CD4-positive, alpha-beta T cell (primary cell): ENCODE data around the gene GRIA1. TPM values are rescaled to one million over a fixed set of nuclear protein-coding genes. Genes with fewer than 3 reads are reported as not detected.

Source experiments
- ATAC-seq: fragments of 200-7000 bp; cut with Tn5 transposase; one replicate; pipeline ENCODE4 v1.10.0; 2022; ENCODE audit warnings: mild to moderate bottlenecking; ENCODE audit not compliant: poor library complexity
- CTCF ChIA-PET: fragments of 350-600 bp; sonication (Branson Sonifier 250); formaldehyde crosslinking; loops from one replicate; lab custom pipeline; 2021; ENCODE audit warnings: antibody characterized with exemption, inconsistent platforms; lab: Charles Lee
- POLR2A ChIA-PET: fragments of 350-600 bp; sonication (Branson Sonifier 250); formaldehyde crosslinking; loops from one replicate; lab custom pipeline; 2021; ENCODE audit warnings: antibody characterized with exemption, inconsistent platforms; lab: Charles Lee
- DNase-seq, 14 experiments: peaks; one replicate each; pipeline ENCODE4 v3.0.0-alpha.2; 2013 to 2020; ENCODE audit warnings: mixed read lengths in 2 of 14
- H3K27ac ChIP-seq, 2 donors: one replicate each; pipeline versions ENCODE4 v1.5.1 to v1.7.0; 2013; ENCODE audit warnings: low read length in 2 of 2, low read depth in 1 of 2, mild to moderate bottlenecking in 1 of 2
- H3K27me3 ChIP-seq, 2 experiments: 1 replicate in 1 of 2; 2 replicates in 1 of 2; pipeline versions ENCODE4 v1.6.1 to v1.7.0; 2013; ENCODE audit warnings: low read length in 2 of 2, control low read depth in 1 of 2, mild to moderate bottlenecking in 1 of 2, moderate library complexity in 1 of 2; ENCODE audit not compliant: insufficient read depth in 2 of 2, control insufficient read depth in 1 of 2
- H3K36me3 ChIP-seq: one replicate; pipeline ENCODE4 v1.6.1; 2013; ENCODE audit warnings: low read length, control low read depth; ENCODE audit not compliant: insufficient read depth
- H3K4me1 ChIP-seq: one replicate; pipeline ENCODE4 v1.6.1; 2013; ENCODE audit warnings: low read length, control low read depth; ENCODE audit not compliant: insufficient read depth
- H3K4me3 ChIP-seq: one replicate; pipeline ENCODE4 v1.5.1; 2013; ENCODE audit warnings: mild to moderate bottlenecking, low read length, moderate library complexity
- H3K9me3 ChIP-seq, 2 experiments: 1 replicate in 1 of 2; 2 replicates in 1 of 2; pipeline versions ENCODE4 v1.6.1 to v1.7.0; 2013; ENCODE audit warnings: low read length in 2 of 2, mild to moderate bottlenecking in 2 of 2, control low read depth in 1 of 2, moderate library complexity in 1 of 2; ENCODE audit not compliant: control insufficient read depth in 1 of 2, insufficient read depth in 1 of 2
- H3K27ac Mint-ChIP-seq: one replicate; pipeline ENCODE4 v1.8.0; 2020; ENCODE audit warnings: mixed read lengths
- H3K27me3 Mint-ChIP-seq: one replicate; pipeline ENCODE4 v1.8.0; 2021; ENCODE audit warnings: mixed read lengths
- H3K36me3 Mint-ChIP-seq: one replicate; pipeline ENCODE4 v1.8.0; 2021; ENCODE audit warnings: low read depth, mixed read lengths
- H3K4me1 Mint-ChIP-seq: one replicate; pipeline ENCODE4 v1.8.0; 2021; ENCODE audit warnings: low read depth, mixed read lengths
- H3K4me3 Mint-ChIP-seq: one replicate; pipeline ENCODE4 v1.8.0; 2020; ENCODE audit warnings: mild to moderate bottlenecking, mixed read lengths
- H3K9me3 Mint-ChIP-seq: one replicate; pipeline ENCODE4 v1.8.0; 2020; ENCODE audit warnings: mixed read lengths
- intact Hi-C, 2 experiments: fragments of 100-400 bp; cut with DNase I in 1 of 2; cut with micrococcal nuclease in 1 of 2; formaldehyde crosslinking; loops; one replicate each; pipeline versions ENCODE4 v1.15.1 to v1.9.0; 2023 to 2025; cut with DNase I, micrococcal nuclease
- total RNA-seq, 174 experiments: library from RNA in 2 of 174; stranded (reverse) in 2 of 174; gene quantifications; one replicate each; pipeline ENCODE4 v1.2.3 and lab custom pipeline; 2021 to 2026
- TF ChIP-seq, protein P1 (sequence below): fragments of 200-600 bp; IDR thresholded peaks from one replicate; pipeline ENCODE4 v1.8.0; 2022; ENCODE audit warnings: antibody characterized with exemption, mild to moderate bottlenecking

The GRIA1 gene
- total RNA-seq, 2 experiments from 2014 or later, result not detected

DNA sequence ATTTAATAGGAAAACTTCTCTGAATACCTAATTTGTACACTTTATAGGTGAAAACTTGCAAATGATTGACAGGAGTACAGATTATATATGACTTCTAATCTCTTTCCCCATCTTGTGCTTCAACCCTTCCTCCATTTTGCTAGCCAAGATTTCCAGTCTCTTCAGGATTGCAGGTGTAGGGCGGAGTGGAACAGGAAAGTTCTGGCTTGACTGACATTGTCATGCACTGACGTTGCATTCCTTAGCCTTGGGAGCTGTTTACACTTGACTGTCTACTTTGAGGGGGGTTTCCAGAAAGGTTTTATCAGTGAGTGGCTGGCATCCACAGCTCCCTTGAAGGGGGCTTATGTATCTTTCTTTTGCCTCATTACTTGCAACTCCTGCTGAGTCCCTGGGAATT lies 34.1 kb upstream of the GRIA1 start:
- Mint-ChIP-seq H3K4me1 (no peaks in the 10 kb centered on the region), H3K9me3 (no peaks in the 10 kb centered on the region), H3K27ac (no peak overlapping the region), H3K27me3 (no peaks in the 10 kb centered on the region), H3K4me3 (no peak overlapping the region), H3K36me3 (no peaks in the 10 kb centered on the region)
- ChIA-PET POLR2A (no interaction called here), CTCF (no interaction called here)
- H3K27me3 ChIP-seq, result no peaks in the 10 kb centered on the region
- TF ChIP-seq, protein P1, sequence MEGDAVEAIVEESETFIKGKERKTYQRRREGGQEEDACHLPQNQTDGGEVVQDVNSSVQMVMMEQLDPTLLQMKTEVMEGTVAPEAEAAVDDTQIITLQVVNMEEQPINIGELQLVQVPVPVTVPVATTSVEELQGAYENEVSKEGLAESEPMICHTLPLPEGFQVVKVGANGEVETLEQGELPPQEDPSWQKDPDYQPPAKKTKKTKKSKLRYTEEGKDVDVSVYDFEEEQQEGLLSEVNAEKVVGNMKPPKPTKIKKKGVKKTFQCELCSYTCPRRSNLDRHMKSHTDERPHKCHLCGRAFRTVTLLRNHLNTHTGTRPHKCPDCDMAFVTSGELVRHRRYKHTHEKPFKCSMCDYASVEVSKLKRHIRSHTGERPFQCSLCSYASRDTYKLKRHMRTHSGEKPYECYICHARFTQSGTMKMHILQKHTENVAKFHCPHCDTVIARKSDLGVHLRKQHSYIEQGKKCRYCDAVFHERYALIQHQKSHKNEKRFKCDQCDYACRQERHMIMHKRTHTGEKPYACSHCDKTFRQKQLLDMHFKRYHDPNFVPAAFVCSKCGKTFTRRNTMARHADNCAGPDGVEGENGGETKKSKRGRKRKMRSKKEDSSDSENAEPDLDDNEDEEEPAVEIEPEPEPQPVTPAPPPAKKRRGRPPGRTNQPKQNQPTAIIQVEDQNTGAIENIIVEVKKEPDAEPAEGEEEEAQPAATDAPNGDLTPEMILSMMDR, result no peak
- no peak overlapping the region for H3K4me3 ChIP-seq
- no peak for ATAC-seq
- no peaks in the 10 kb centered on the region for H3K9me3 ChIP-seq
- no peak for DNase-seq
- H3K36me3 ChIP-seq, result no peaks in the 10 kb centered on the region
- no peak overlapping the region for H3K27ac ChIP-seq
- no peaks in the 10 kb centered on the region for H3K4me1 ChIP-seq
- intact Hi-C loops, result no loop called here

DNA sequence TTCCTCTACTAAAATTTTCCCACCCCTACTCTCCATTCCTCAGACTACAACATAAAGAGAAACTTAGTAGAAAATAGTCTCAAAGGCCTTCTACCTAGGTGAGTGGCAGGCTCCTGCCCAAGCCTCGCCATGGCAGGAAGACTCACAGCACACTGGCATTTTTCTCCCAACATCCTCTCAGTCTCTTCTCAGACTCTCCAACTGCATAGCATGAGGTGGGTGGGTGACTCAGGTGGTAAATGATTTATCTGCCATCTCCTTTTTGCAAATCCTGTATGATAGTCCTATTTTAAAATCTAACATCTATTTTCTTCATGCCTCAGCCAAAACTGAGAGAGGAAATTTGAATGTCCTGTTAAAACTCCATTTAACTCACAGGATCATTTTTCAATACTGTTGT lies 33.5 kb upstream of the GRIA1 start:
- ATAC-seq (no peak), DNase-seq (no peak)
- Histone ChIP-seq H3K4me1 (no peaks in the 10 kb centered on the region), H3K36me3 (no peaks in the 10 kb centered on the region), H3K9me3 (no peaks in the 10 kb centered on the region), H3K27ac (no peak overlapping the region), H3K4me3 (no peak overlapping the region), H3K27me3 (no peaks in the 10 kb centered on the region)
- Mint-ChIP-seq H3K9me3 (no peaks in the 10 kb centered on the region), H3K4me1 (no peaks in the 10 kb centered on the region), H3K4me3 (no peak overlapping the region), H3K36me3 (no peaks in the 10 kb centered on the region), H3K27me3 (no peaks in the 10 kb centered on the region), H3K27ac (no peak overlapping the region)
- TF ChIP-seq, protein P1, result no peak
- intact Hi-C loops, result no loop called here
- ChIA-PET CTCF (no interaction called here), POLR2A (no interaction called here)

DNA sequence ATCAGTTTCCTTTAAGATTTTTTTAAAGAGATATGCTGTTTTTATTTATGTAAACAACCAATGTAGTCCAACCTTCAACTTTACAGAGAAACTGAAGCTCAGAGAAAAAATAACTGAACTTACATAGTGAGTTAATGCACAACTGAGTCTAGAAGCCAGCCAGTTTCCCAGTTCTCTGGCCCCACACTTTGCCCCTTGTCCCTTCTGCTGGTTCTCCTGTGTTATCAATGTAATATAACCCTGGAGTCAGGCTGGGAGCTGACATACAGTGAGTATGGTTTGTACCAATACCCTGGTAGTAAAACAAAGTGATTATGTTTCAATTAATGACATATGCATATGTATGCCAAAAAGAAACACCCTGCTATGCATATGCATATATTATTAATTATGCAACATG lies 32.2 kb upstream of the GRIA1 start:
- H3K4me3 ChIP-seq, result no peak overlapping the region
- intact Hi-C loops, result no loop called here
- DNase-seq, result no peak
- no peaks in the 10 kb centered on the region for H3K27me3 ChIP-seq
- no peaks in the 10 kb centered on the region for H3K9me3 Mint-ChIP-seq
- no peaks in the 10 kb centered on the region for H3K4me1 Mint-ChIP-seq
- H3K36me3 Mint-ChIP-seq, result no peaks in the 10 kb centered on the region
- H3K36me3 ChIP-seq, result no peaks in the 10 kb centered on the region
- no peak overlapping the region for H3K27ac Mint-ChIP-seq
- TF ChIP-seq, protein P1, result no peak
- ChIA-PET CTCF (no interaction called here), POLR2A (no interaction called here)
- H3K9me3 ChIP-seq, result no peaks in the 10 kb centered on the region
- H3K4me3 Mint-ChIP-seq, result no peak overlapping the region
- ATAC-seq, result no peak
- no peaks in the 10 kb centered on the region for H3K27me3 Mint-ChIP-seq
- H3K27ac ChIP-seq, result no peak overlapping the region
- no peaks in the 10 kb centered on the region for H3K4me1 ChIP-seq
